ENCODE measurements around the gene MTX1. TPM values are rescaled to one million over a fixed set of nuclear protein-coding genes. Genes with fewer than 3 reads are reported as not detected.

MTX1 gene
- total and polyA plus RNA-seq, 2 experiments from 2014 or later = 77.7 to 106 TPM

DNA sequence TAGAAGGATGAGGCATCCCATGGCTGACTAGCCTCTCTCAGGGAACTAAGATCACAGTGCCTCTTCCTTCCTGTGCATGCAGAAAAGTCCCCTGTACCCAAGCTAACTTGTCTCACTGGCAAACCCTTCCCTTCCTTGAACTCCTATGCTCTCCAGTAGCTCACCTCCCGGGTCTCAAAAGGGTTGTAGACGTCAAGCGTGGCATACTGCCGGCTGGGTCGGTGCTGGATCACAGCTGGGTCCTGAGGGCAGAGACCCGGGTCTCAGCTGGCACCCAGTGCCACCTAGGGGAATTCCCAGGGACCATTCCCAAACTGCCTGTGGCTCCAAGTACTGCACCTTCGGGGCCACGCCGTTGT, 53.0 kb downstream of the MTX1 start:
- Mint-ChIP-seq H3K36me3 (ENCODE audit: low read depth) (peaks cover 62% of the 10 kb centered on the region), H3K4me1 (peaks cover 16% of the 10 kb centered on the region), H3K9me3 (peaks cover 7% of the 10 kb centered on the region; the same call in 1 of the 3 replicates), H3K4me3 (peak overlapping the region; percentile 94), H3K27me3 (ENCODE audit: insufficient read depth, low read depth, poor library complexity) (peaks cover 18% of the 10 kb centered on the region), H3K27ac (peak overlapping the region; percentile 97)
- TF ChIP-seq, protein P1, sequence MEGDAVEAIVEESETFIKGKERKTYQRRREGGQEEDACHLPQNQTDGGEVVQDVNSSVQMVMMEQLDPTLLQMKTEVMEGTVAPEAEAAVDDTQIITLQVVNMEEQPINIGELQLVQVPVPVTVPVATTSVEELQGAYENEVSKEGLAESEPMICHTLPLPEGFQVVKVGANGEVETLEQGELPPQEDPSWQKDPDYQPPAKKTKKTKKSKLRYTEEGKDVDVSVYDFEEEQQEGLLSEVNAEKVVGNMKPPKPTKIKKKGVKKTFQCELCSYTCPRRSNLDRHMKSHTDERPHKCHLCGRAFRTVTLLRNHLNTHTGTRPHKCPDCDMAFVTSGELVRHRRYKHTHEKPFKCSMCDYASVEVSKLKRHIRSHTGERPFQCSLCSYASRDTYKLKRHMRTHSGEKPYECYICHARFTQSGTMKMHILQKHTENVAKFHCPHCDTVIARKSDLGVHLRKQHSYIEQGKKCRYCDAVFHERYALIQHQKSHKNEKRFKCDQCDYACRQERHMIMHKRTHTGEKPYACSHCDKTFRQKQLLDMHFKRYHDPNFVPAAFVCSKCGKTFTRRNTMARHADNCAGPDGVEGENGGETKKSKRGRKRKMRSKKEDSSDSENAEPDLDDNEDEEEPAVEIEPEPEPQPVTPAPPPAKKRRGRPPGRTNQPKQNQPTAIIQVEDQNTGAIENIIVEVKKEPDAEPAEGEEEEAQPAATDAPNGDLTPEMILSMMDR (conservative IDR thresholded peaks at IDR 0.05; ENCODE audit: low read depth in 2 of 2) = peak; percentile 12 to 23; a peak in 1 of 4 replicates
- TF ChIP-seq POLR2AphosphoS5 (IDR thresholded peaks at IDR 0.05; ENCODE audit: low read depth) = no peak
- Histone ChIP-seq H4K20me1 (replicated peaks; ENCODE audit: insufficient read depth) (0 out of 2 replicates have a peak, but pooled peaks cover 5% of the 10 kb centered on the region), H2AFZ (peak overlapping the region; percentile 44; the same call in 1 of the 2 replicates), H3F3A (replicated peaks; ENCODE audit: low read depth) (peaks cover 46% of the 10 kb centered on the region), H3K27me3 (ENCODE audit: insufficient read depth) (no peaks in the 10 kb centered on the region), H3K36me3 (ENCODE audit: insufficient read depth) (peaks cover 43% of the 10 kb centered on the region), H3K79me2 (replicated peaks; ENCODE audit: insufficient read depth) (peaks cover 10% of the 10 kb centered on the region), H3K27ac (ENCODE audit: low read depth) (0 out of 2 replicates have a peak overlapping the region, but pooled peaks have one; percentile 55), H3K9me2 (ENCODE audit: insufficient read depth) (no peaks in the 10 kb centered on the region), H3K4me3 (peak overlapping the region; percentile 62), H3K4me1 (ENCODE audit: insufficient read depth) (peaks cover 9% of the 10 kb centered on the region), H3K4me2 (peak overlapping the region; percentile 84)
- no peak for DNase-seq (ENCODE audit: low spot score)
- no peak; the same call in 2 of the 3 replicates for ATAC-seq

DNA sequence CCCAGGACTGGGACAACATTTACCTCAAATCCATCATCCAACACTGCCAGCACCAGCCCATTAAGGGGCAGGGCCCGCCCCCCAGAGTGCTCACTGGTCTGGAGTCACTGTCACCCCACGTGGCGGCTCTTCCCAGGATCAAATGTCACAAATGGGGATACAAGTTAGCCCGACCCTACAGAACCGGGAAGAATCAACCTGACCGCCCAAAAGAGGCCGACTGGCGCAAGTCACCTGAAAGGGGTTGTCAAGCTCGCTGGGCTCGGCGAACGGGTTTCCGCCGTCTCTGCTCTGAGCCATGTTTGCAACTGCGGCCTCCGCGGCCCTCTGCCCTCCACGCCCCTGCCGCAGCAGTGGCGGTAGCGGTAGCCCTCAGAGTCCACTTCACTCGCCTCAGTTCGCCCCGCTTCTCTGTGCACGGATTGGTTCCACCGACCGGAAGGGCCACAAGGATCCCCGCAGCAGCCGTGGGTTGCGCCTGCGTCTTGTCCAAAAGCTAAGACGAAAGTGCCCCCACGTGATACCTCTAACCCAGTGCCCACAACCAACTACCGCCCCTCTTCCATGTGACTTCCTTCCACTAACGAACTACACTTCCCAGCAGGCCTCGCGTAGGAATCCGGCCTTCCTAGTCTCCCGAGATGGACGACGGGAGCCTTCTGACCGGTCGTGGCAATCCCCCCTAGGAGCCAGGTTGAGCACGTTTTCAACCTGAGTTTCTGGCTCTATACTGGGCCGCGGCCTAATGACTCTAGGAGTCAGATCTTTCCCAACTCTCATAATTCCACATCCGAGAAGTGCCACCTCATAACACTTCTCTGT, 53.6 kb downstream of the MTX1 start, which contains the start of gene SCAMP3:
SCAMP3 (minus strand) TSS at position 509 of the 822 bp plus-strand sequence; CDS start at position 300, 209 bp downstream.
- H4K20me1 ChIP-seq (replicated peaks; ENCODE audit: insufficient read depth) = 0 out of 2 replicates have a peak, but pooled peaks cover 9% of the 10 kb centered on the region
- H3K4me2 ChIP-seq = peak within 1 kb of the TSS; percentile 84
- Mint-ChIP-seq H3K27me3 (ENCODE audit: insufficient read depth, low read depth, poor library complexity) (peaks cover 15% of the 10 kb centered on the region), H3K4me3 (peak within 1 kb of the TSS; percentile 94), H3K27ac (peak within 1 kb of the TSS; percentile 97), H3K36me3 (ENCODE audit: low read depth) (peaks cover 66% of the 10 kb centered on the region), H3K4me1 (peaks cover 14% of the 10 kb centered on the region), H3K9me3 (peaks cover 7% of the 10 kb centered on the region; the same call in 1 of the 3 replicates)
- H3K27ac ChIP-seq (ENCODE audit: low read depth) = peak within 1 kb of the TSS; percentile 81
- H3K36me3 ChIP-seq (ENCODE audit: insufficient read depth) = peaks cover 49% of the 10 kb centered on the region
- peak; percentile 100 for DNase-seq (ENCODE audit: low spot score)
- H3K4me1 ChIP-seq (ENCODE audit: insufficient read depth) = peaks cover 9% of the 10 kb centered on the region
- peaks cover 51% of the 10 kb centered on the region for H3F3A ChIP-seq (replicated peaks; ENCODE audit: low read depth)
- H3K4me3 ChIP-seq = peak within 1 kb of the TSS; percentile 62
- no peaks in the 10 kb centered on the region for H3K27me3 ChIP-seq (ENCODE audit: insufficient read depth)
- peaks cover 10% of the 10 kb centered on the region for H3K79me2 ChIP-seq (replicated peaks; ENCODE audit: insufficient read depth)
- peak within 1 kb of the TSS; percentile 44; the same call in 1 of the 2 replicates for H2AFZ ChIP-seq
- TF ChIP-seq EZH2 (IDR thresholded peaks at IDR 0.05; ENCODE audit: low read depth, unreplicated experiment) (no peak), STAT1 (IDR thresholded peaks at IDR 0.05; ENCODE audit: unreplicated experiment) (no peak), CREB1 (CRISPR knock-in tag; IDR thresholded peaks at IDR 0.05; ENCODE audit: low read depth) (peak; percentile 62), POLR2AphosphoS5 (IDR thresholded peaks at IDR 0.05; ENCODE audit: low read depth) (peak; percentile 97)
- TF ChIP-seq, protein P2, sequence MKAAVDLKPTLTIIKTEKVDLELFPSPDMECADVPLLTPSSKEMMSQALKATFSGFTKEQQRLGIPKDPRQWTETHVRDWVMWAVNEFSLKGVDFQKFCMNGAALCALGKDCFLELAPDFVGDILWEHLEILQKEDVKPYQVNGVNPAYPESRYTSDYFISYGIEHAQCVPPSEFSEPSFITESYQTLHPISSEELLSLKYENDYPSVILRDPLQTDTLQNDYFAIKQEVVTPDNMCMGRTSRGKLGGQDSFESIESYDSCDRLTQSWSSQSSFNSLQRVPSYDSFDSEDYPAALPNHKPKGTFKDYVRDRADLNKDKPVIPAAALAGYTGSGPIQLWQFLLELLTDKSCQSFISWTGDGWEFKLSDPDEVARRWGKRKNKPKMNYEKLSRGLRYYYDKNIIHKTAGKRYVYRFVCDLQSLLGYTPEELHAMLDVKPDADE (IDR thresholded peaks at IDR 0.05) = peak; percentile 94
- H3K9me2 ChIP-seq (ENCODE audit: insufficient read depth) = no peaks in the 10 kb centered on the region
- peak; percentile 93 for ATAC-seq
